ENCODE data around the gene CTNNBIP1.

The CTNNBIP1 gene

GRCh38 chr1:9903801-9904527 is 6.1 kb downstream of the CTNNBIP1 start:
- DNase-seq (ENCODE audit: low read depth): no peak

DNA sequence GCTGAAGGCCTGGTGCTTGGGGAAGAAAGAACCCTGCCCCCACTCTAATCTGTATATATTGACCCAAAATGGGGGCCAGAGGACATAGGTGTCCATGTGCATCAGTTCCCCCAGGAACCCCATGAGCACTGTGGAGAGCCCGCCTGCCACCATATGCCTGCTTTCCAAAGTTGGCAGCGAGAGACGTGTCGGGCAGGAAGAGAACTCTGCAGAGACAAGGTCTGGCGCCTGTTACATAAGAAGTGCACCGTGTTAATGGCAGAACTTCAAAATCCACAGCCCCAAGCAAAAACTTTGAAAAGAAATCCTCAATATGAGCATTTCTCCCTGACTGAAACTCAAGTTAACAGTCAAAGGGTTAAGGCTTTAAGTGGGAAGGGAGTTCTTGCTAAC is 8.0 kb downstream of the CTNNBIP1 start:
- DNase-seq (ENCODE audit: low read depth): no peak

GRCh38 chr1:9901148-9902059 is 8.7 kb downstream of the CTNNBIP1 start:
- DNase-seq (ENCODE audit: low read depth): no peak

- DNase-seq (ENCODE audit: low read depth): no peak
Observed at GRCh38 chr1:9900142-9901043, 9.7 kb downstream of the CTNNBIP1 start.

DNA sequence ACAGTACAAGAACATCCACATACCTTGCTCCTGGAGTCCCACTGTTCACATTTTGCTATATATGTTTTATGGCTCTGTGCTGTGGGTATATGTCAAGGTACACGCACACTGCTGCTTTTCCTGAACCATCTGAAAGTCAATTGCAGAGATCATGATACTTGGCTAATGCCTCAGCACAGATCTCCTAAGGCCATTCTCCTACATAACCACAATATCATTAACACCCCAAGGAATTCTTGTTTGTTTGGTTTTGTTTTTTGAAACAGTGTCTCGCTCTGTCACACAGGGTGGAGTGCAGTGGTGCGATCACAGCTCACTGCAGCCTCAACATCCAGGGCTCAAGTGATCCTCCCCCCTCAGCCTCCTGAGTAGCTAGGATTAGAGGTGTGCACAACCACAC is 16.0 kb downstream of the CTNNBIP1 start:
- no peak for DNase-seq (ENCODE audit: low read depth)

GRCh38 chr1:9892563-9893528 is 17.2 kb downstream of the CTNNBIP1 start:
- DNase-seq (ENCODE audit: low read depth): no peak

DNA sequence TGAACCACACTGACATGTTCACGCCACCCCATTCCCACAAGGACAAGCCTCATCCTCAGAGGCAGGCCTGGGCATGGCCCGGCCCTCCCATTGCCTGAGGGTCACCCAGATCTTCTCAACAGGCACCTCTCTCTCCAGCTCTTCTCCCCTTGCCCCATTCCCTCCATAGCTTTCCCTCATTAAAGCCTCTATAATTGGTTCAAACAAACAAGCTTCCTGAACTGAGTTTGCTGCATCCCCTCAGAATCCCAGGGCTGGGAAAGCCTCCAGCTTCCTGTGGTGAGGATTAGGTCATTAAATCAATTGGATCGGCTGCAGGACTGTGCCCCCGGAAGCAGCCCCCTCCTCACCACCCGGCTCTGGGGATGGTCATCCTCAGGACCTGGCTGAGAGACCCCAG is 18.9 kb downstream of the CTNNBIP1 start:
- no peak for DNase-seq (ENCODE audit: low read depth)

DNA sequence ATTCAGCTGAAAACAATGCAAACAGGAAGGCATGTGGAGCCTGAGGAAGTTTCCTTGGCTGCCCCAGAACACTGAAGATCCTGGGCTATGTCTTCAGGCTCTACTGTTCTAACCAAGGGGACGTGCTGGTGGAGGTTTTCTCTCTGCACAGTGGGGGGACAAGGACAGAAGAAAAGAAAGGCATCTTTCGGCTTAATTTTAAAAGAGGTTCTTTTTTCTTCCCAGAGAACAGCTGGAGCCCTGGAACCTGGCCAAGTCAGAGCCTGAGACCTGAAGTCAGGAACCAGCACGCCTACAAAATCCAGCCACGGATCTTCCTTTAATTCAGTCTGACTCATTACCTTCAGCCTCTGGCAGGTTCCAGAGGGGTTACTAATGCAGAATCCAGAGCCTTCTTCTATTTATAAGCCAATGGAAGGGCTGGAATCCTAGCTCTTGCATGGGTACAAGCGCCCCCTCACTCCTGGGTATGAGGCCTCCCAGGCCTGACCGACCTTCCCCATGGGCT is 19.8 kb downstream of the CTNNBIP1 start:
- no peak for DNase-seq (ENCODE audit: low read depth)

DNA sequence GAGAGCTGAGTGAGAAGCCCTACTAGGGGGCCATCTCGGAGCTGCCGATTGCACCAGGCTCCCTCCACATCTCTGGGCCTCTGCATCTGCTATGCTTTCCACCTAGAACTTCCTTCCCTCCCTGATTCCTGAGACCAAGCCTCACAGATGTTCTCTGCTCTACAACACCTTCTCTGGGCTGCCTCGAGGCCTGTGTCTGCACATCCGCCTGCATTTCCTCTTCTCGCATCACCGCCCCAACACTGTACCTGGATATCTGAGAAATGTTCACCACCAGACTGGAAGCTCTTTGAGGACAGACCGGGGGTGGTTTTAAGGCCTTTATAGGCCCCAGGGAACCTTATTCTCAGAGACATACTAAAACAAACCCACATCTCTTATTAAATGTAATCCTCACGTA is 20.7 kb downstream of the CTNNBIP1 start:
- no peak for DNase-seq (ENCODE audit: low read depth)

DNA sequence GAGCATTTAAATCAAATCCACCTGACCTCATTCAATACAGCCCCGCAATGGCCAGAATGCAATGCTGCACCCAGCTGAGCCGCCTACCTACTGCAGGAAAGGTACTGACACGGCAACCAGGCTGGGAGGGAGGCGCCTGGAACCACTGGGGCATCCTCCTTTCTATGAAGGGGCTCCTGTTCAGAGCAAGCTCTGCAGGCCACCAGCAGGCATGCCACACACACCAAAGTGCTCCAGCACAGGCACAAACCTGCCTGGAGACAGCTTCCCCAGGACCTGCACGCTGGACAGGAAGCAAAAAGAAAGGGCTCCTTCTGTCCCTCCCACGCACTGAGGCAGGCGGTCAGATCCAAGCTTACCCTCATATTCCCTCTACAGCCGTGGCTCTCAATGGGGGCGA is 21.2 kb downstream of the CTNNBIP1 start:
- no peak for DNase-seq (ENCODE audit: low read depth)

- no peak for DNase-seq (ENCODE audit: low read depth)
Observed at GRCh38 chr1:9887070-9887469, 23.0 kb downstream of the CTNNBIP1 start.

DNA sequence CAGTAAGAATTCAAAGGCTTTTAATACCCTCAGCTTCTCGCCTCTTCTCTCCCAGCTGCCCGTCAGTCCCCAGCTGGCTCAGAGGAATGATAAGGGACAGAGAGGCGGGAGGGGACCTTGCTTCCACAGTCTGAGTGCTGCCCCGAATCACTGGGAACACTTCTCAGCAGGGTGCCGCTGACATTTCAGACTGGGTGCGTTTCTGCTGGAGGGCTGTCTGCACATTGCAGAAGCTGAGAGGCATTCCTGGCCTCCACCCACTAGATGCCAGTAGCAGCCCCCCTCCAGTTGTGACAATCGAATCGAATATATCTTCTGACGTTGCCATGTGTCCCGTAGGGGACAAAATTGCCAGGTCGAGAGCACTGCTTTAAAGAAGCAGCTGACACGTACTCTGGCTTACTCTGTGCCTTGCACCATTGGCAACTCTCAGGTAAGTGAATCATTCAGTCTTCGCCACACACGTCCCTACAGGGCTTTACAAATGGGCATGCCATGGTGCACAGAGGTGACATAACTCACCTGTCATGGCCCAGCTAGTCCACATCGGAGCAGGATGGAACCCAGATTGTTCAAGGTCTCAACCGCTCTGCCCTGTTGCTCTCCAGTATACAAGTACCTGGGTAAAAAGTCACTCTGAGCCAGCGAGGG is 23.9 kb downstream of the CTNNBIP1 start:
- DNase-seq (ENCODE audit: low read depth): no peak

DNA sequence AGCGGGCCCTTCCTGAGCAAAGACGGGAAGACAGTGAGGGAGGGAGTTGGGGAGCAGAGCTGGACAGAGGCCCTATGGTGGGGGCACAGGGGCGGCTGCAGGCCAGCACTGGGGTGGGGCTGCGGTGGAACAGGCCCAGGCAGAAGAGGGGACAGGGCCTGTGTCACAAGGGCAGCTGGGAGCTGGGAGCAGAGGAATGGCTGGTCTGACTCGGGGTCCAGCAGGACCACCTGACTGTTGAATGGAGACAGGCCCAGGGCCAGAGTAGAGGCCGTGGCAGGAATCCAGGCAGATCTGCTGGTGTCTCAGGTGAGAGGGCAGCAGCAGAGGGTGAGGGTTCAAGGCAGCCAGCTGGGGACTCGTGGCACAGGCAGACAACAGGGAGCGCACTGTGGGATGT is 25.3 kb downstream of the CTNNBIP1 start:
- DNase-seq (ENCODE audit: low read depth): no peak

GRCh38 chr1:9883585-9884449 is 26.3 kb downstream of the CTNNBIP1 start:
- DNase-seq (ENCODE audit: low read depth): no peak

GRCh38 chr1:9882945-9883303 is 27.1 kb downstream of the CTNNBIP1 start:
- DNase-seq (ENCODE audit: low read depth): no peak

- no peak for DNase-seq (ENCODE audit: low read depth)
Observed at GRCh38 chr1:9882296-9882944, 27.6 kb downstream of the CTNNBIP1 start.

DNA sequence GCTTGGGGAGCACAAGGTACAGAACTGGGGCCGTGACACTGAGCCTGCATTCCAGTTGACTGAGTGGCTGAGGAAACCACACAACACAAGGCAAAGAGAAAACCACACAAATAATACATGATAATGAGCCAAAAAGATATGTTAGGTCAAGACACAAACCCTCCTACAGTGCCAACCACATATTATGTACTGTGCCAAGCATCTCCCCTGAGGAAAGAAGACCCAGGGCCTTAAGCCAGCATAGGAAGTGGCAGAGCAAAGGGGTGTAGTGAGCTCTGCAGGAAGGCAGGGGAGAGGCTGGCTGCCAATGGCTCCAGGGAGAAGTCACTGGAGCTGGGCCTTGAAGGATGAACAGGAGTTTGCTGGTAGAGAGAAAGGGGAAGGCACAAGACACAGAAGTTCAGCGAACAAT is 28.2 kb downstream of the CTNNBIP1 start:
- no peak for DNase-seq (ENCODE audit: low read depth)

GRCh38 chr1:9878404-9878803 is 31.7 kb downstream of the CTNNBIP1 start:
- no peak for DNase-seq (ENCODE audit: low read depth)

GRCh38 chr1:9877962-9878361 is 32.1 kb downstream of the CTNNBIP1 start:
- no peak for DNase-seq (ENCODE audit: low read depth)
